Epithelial cell of proximal tubule (primary cell): ENCODE results near the gene NELL2. TPM values are rescaled to one million over a fixed set of nuclear protein-coding genes. Genes with fewer than 3 reads are reported as not detected.

Experiments
- DNase-seq: peaks from one replicate; pipeline ENCODE4 v3.0.0-alpha.2; 2011; ENCODE audit warnings: low read depth
- H3K4me3 ChIP-seq: 2 replicates; pipeline ENCODE4 v1.5.1; 2011; ENCODE audit warnings: low read depth, mild to moderate bottlenecking, low read length
- total RNA-seq: library from RNA; depleted of rRNA; stranded (reverse); fragments of >200 nt; gene quantifications from 2 replicates; pipeline ENCODE4 v1.2.3, GENCODE V29; 2015
- TF ChIP-seq, protein P1 (sequence below): conservative IDR thresholded peaks from 2 replicates; pipeline ENCODE4 v1.5.1; 2012; ENCODE audit warnings: low read depth, mild to moderate bottlenecking, low read length

Gene NELL2
- total RNA-seq, 1 donor from 2014 or later: 0.46 TPM

DNA sequence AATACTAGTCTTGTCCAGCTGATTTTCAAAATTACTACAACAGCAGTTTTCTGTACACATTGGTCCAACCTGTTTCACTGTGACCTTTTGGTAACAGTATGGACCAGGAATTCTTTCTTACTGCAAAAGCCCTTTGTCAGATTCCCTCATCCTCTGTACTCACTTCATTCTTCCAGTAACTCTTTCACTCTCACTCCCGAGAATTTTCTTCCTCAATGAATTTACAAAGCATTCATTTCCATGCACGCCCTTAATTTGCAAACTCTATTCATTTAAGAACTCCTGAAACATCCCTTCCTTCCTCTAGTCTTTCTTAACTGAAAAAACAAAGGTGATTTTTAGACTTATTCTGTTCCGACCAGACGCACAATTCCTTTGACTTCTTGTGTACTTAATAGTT is 238.2 kb downstream of the NELL2 start:
- no peak overlapping the region for H3K4me3 ChIP-seq
- TF ChIP-seq, protein P1, sequence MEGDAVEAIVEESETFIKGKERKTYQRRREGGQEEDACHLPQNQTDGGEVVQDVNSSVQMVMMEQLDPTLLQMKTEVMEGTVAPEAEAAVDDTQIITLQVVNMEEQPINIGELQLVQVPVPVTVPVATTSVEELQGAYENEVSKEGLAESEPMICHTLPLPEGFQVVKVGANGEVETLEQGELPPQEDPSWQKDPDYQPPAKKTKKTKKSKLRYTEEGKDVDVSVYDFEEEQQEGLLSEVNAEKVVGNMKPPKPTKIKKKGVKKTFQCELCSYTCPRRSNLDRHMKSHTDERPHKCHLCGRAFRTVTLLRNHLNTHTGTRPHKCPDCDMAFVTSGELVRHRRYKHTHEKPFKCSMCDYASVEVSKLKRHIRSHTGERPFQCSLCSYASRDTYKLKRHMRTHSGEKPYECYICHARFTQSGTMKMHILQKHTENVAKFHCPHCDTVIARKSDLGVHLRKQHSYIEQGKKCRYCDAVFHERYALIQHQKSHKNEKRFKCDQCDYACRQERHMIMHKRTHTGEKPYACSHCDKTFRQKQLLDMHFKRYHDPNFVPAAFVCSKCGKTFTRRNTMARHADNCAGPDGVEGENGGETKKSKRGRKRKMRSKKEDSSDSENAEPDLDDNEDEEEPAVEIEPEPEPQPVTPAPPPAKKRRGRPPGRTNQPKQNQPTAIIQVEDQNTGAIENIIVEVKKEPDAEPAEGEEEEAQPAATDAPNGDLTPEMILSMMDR: no peak
- no peak for DNase-seq

DNA sequence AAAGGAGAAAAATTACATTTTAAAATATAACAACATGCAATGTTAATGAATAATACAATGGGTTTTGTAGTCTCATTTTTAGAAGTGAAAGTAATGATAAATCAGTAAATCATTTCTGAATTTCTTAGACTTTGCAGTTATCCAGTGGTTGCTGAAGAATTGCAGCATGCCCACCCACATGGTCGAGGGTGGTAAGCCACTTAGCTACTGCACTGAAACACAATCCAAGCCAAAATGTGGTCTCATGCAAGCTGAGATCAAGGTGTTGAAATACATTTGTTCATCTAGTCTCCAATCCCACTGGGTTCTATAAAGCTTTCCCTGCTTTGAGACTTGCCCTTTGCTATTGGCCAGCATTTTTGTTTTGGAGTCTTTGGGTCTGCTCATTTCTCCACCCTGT is 247.9 kb downstream of the NELL2 start:
- H3K4me3 ChIP-seq: no peak overlapping the region
- DNase-seq: no peak
- TF ChIP-seq, protein P1: no peak

DNA sequence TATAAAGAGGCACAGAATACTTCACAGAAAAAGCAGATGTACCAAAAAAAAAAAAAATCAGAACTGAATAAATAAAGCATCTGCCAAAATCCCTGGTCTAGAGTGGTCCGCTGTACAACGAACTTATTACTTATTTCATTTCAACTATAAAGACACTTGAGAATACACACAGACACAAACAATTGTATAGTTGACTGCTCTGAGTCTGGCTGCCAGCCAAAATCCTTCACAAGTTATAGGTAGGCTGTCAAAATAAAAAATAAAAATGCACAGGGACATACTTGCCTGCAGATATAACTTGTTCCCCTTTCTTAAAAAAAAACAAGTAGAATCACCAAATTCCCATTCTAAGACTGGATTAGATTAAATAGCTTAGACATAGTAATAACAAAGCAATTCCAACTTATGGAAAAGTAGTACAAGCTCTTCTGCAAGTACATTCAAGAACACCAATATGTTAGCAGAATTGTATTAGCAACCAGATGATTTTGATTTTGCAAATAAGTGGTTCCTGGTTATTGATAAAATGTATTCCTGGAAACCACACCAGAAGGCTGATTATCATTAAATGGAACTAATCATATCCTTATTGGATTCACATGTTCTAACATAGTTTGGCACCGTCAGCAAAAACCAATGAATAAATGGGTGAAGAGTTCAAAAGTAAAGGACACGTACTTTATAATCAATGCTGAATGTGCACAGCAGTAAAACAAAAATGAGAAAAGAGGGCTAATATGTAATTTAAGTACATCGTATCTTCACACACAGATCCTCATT is 248.5 kb downstream of the NELL2 start:
- TF ChIP-seq, protein P1: no peak
- no peak overlapping the region for H3K4me3 ChIP-seq
- no peak for DNase-seq

DNA sequence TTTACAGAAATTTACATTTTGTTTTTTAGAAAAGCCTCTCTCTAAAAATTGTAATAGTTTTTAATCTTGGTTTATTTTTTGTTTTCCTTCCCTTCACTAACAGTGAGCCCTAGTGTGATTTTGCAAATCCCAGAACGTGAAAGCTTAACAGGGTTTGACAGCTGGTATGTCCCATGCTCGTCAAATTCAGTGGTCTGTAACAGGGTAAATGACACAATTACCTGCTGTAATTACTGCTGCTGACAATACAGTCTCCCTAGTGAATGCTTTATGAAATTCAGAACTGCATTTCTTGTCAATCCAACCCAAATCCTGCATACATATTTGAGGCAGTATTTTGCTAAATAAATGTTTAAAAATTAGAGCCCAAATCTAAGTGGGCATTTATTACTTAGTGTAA is 249.2 kb downstream of the NELL2 start:
- TF ChIP-seq, protein P1: no peak
- no peak overlapping the region for H3K4me3 ChIP-seq
- no peak for DNase-seq

DNA sequence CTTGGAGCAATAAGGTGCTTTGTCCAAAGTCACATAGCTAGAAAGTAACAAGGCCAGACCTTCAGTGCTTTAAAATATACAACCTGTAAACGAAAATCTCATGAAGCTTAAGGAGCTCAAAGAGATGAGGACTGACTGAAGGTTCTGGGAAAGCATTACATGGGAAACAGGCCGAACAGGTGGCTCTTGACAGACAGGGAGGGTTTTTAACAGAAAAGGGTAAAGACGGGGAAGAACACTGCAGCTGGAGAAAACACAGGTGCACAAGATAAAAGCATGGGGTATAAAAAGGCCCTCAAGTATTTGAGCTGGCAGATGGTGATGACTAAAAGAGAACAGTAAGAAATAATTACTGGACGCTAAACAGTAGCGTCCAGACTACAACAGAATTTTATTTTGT is 257.2 kb downstream of the NELL2 start:
- H3K4me3 ChIP-seq: no peak overlapping the region
- TF ChIP-seq, protein P1: no peak
- DNase-seq: no peak

DNA sequence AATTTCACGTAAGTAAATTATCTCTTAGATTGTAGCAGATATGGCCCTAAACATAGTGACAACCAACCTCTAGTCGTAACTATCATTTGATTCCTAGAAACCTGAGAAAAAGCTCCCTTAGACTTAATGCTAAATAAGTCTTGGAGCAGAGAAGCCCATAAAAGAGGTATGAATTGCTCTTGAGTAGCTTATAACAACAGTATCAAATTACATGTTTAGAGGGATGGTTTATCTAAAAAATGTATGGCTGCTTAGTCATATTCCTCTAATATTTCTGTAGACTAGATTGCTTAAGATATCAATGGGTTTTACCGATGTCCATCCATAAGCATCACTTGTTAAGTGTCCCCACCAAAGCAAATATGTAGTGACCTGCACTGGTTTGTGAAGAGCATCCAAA is 259.7 kb downstream of the NELL2 start:
- H3K4me3 ChIP-seq: no peak overlapping the region
- DNase-seq: no peak
- TF ChIP-seq, protein P1: no peak

DNA sequence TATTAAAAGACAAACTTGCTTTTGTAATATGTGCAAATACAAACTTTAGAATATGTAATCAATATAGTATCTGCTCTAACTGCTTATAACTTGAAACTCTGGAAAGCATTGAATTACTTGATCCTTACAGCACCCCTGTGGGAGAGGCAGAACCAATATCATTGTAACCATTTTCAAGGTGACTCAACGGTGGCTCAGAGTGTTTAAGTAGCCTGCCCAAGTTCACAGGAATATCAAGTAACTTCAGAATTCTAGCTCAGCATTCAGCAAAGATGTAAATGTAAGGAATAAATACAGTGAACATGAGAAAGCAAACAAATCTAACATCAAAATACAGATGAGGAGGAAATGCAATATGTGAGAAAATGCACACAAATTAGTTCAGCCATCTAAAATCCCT is 264.6 kb downstream of the NELL2 start:
- DNase-seq: no peak
- TF ChIP-seq, protein P1: no peak
- H3K4me3 ChIP-seq: no peak overlapping the region
